ENCODE results near the gene CC2D1A.
A peak's percentile ranks its signal among the peaks of the same experiment; 100 is the strongest.
"Not testable (repeated sequence)": the region's sequence is repeated elsewhere in the genome, so short reads cannot be mapped to it uniquely, and the experiment has no call there.

The CC2D1A gene

GRCh38 chr19:13913352-13913751, 7.4 kb downstream of the CC2D1A start:
- DNase-seq, result no peak

GRCh38 chr19:13914777-13915176, 8.8 kb downstream of the CC2D1A start:
- DNase-seq, result no peak

GRCh38 chr19:13917888-13918406, 11.9 kb downstream of the CC2D1A start:
- DNase-seq, result no peak

GRCh38 chr19:13918726-13919411, 12.9 kb downstream of the CC2D1A start:
- DNase-seq, result no peak

- no peak for DNase-seq
Measured at GRCh38 chr19:13920524-13920923, 14.5 kb downstream of the CC2D1A start.

- DNase-seq, result peak; percentile 9
Measured at GRCh38 chr19:13920940-13921747, 15.1 kb downstream of the CC2D1A start.

GRCh38 chr19:13922118-13922517, 16.1 kb downstream of the CC2D1A start:
- not testable (repeated sequence) for DNase-seq

- DNase-seq, result no peak
Measured at GRCh38 chr19:13923194-13923987, 17.4 kb downstream of the CC2D1A start.

GRCh38 chr19:13926010-13926409, 20.0 kb downstream of the CC2D1A start:
- no peak for DNase-seq

- DNase-seq, result no peak
Measured at GRCh38 chr19:13926715-13927114, 20.7 kb downstream of the CC2D1A start.

GRCh38 chr19:13929340-13929739, 23.3 kb downstream of the CC2D1A start:
- DNase-seq, result no peak

- DNase-seq, result no peak
Measured at GRCh38 chr19:13929956-13930355, 24.0 kb downstream of the CC2D1A start.

- DNase-seq, result no peak
Measured at GRCh38 chr19:13930402-13930801, 24.4 kb downstream of the CC2D1A start.

GRCh38 chr19:13931391-13932148, 25.6 kb downstream of the CC2D1A start:
- DNase-seq, result no peak

- DNase-seq, result no peak
Measured at GRCh38 chr19:13932149-13932637, 26.2 kb downstream of the CC2D1A start.

- DNase-seq, result no peak
Measured at GRCh38 chr19:13932911-13933393, 27.0 kb downstream of the CC2D1A start.

- DNase-seq, result no peak
Measured at GRCh38 chr19:13934785-13935109, 28.7 kb downstream of the CC2D1A start.

GRCh38 chr19:13935765-13936510, 29.9 kb downstream of the CC2D1A start:
- no peak for DNase-seq

- DNase-seq, result no peak
Measured at GRCh38 chr19:13937479-13938300, 31.7 kb downstream of the CC2D1A start.

- DNase-seq, result no peak
Measured at GRCh38 chr19:13938301-13939064, 32.5 kb downstream of the CC2D1A start, which contains the start of gene PODNL1. Gene PODNL1 (minus strand): TSS chr19:13938417. CDS start chr19:13938181, 236 bp downstream.

All from NCI-H345 (cell line).